Ovary (tissue), 3 donors: ENCODE data around the gene CARD6.

Experiments
- CTCF ChIP-seq, 3 donors: fragments of 450-650 bp in 2 of 3; fragments of 200-600 bp in 1 of 3; IDR thresholded peaks; one replicate each; pipeline versions ENCODE4 v1.5.1 to v1.8.0; 2016 to 2022; ENCODE audit warnings: antibody characterized with exemption in 3 of 3, mild to moderate bottlenecking in 1 of 3
- EP300 ChIP-seq: sonication (generic); formaldehyde crosslinking; IDR thresholded peaks from one replicate; pipeline ENCODE4 v1.6.1; 2017; ENCODE audit warnings: antibody characterized with exemption
- POLR2A ChIP-seq: fragments of 450-650 bp; IDR thresholded peaks from one replicate; pipeline ENCODE4 v1.6.1; 2017; ENCODE audit warnings: antibody characterized with exemption, mild to moderate bottlenecking, moderate library complexity
- donor health status: DM: no; HTN: no; CAD: no.

DNA sequence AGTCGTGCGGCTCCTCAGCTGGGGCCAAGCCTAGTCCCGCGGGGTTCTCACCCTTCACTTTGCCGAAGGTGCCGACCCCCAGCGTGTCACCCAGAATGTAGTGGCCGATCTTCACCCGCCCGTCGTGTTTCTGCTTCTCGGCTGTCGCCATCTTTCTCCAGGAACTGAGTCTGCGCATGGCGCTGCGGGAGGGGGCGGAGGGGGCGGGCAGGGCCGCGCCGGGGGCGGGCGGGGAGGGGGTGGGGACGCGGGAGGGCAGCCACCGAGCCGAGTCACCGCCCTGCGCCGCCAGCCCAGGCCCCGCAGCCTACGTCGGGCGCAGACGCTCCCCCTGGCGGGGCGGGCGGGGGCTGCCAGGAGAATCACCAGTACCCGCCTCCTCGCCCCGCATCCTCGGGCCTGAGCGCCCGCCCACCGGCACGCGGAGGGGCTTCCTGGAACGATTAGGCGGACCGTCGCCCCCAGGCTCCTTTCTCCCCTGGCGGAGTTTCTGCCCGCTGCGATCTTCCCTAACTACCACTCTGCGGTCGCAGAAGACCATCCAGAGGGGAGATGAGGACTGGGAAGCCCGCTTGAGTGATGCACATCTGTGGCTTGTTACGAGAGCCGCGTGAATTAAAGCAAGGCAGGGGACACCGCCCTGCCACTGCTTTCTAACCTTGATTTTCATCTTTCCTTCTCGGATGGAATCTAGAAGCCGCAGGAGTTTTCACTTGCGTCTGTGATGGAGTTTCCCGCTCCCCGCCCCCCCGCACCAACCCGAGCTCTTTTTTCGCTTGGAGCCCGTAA, 43.0 kb upstream of the CARD6 start, which contains the start of gene PRKAA1:
- peak; percentile 64 to 68 (median 67) for TF ChIP-seq CTCF (IDR thresholded peaks at IDR 0.05)
- TF ChIP-seq POLR2A, result peak; percentile 61
- TF ChIP-seq EP300, result peak; percentile 52
